IMR-90 (cell line): ENCODE measurements around the gene PM20D2.

ENCODE experiments used
- MAFK ChIP-seq: IDR thresholded peaks from 2 replicates; pipeline ENCODE4 v1.6.1; 2012; ENCODE audit warnings: low read depth, low read length, improper control_type of control experiment
- RFX5 ChIP-seq: IDR thresholded peaks from 2 replicates; pipeline ENCODE4 v1.8.0; 2012; ENCODE audit warnings: low read depth, mild to moderate bottlenecking, low read length, moderate library complexity
- TF ChIP-seq, protein P1 (sequence below): conservative IDR thresholded peaks from 2 replicates; pipeline ENCODE4 v1.5.1; 2012; ENCODE audit warnings: mild to moderate bottlenecking, low read depth, low read length, improper control_type of control experiment

DNA sequence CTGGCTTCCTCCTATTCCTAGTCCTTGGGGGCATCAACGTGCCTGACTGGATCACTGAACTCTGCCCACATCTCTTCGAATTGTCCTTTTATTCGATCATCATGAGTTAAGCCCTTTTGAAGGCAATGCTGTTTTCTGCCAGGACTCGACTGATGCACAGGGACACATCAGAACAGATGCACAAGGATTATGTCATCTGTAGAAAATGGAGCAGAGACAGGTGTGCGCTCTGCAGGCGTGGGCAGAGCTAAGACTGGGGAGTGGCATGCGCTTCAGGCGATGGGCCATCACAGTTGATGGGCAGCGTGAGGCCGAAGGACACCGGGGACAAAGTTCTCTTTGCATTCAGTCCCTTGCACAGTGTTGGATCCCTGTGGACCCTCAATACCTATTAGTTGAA, 58.2 kb downstream of the PM20D2 start:
- TF ChIP-seq, protein P1, sequence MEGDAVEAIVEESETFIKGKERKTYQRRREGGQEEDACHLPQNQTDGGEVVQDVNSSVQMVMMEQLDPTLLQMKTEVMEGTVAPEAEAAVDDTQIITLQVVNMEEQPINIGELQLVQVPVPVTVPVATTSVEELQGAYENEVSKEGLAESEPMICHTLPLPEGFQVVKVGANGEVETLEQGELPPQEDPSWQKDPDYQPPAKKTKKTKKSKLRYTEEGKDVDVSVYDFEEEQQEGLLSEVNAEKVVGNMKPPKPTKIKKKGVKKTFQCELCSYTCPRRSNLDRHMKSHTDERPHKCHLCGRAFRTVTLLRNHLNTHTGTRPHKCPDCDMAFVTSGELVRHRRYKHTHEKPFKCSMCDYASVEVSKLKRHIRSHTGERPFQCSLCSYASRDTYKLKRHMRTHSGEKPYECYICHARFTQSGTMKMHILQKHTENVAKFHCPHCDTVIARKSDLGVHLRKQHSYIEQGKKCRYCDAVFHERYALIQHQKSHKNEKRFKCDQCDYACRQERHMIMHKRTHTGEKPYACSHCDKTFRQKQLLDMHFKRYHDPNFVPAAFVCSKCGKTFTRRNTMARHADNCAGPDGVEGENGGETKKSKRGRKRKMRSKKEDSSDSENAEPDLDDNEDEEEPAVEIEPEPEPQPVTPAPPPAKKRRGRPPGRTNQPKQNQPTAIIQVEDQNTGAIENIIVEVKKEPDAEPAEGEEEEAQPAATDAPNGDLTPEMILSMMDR: no peak
- TF ChIP-seq MAFK: no peak
- no peak for TF ChIP-seq RFX5
